ENCODE data around the gene IARS2. TPM values are rescaled to one million over a fixed set of nuclear protein-coding genes. Genes with fewer than 3 reads are reported as not detected.

The IARS2 gene
- total RNA-seq, 4 donors from 2014 or later, result 86.1 to 100 (median 90.8) TPM

DNA sequence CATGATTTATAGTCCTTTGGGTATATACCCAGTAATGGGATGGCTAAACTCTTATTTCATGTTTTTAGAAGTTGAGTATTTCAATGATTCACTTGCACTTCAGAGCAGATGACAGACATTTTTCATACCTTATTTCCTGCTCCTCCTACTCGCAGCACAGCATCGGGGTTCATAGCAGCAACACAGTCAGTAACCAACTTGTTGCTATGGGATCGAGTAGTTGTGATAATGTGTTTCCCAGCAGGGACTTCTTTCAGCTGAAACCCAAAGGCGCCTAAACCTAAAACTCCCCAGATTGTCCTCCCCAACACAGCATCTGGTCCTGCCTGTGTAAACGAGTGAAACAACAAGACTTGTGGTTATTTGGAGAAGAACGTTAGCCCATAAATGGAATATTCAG lies 31.3 kb upstream of the IARS2 start:
- TF ChIP-seq, protein P1, sequence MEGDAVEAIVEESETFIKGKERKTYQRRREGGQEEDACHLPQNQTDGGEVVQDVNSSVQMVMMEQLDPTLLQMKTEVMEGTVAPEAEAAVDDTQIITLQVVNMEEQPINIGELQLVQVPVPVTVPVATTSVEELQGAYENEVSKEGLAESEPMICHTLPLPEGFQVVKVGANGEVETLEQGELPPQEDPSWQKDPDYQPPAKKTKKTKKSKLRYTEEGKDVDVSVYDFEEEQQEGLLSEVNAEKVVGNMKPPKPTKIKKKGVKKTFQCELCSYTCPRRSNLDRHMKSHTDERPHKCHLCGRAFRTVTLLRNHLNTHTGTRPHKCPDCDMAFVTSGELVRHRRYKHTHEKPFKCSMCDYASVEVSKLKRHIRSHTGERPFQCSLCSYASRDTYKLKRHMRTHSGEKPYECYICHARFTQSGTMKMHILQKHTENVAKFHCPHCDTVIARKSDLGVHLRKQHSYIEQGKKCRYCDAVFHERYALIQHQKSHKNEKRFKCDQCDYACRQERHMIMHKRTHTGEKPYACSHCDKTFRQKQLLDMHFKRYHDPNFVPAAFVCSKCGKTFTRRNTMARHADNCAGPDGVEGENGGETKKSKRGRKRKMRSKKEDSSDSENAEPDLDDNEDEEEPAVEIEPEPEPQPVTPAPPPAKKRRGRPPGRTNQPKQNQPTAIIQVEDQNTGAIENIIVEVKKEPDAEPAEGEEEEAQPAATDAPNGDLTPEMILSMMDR (IDR thresholded peaks at IDR 0.05; ENCODE audit: low read depth), result no peak

DNA sequence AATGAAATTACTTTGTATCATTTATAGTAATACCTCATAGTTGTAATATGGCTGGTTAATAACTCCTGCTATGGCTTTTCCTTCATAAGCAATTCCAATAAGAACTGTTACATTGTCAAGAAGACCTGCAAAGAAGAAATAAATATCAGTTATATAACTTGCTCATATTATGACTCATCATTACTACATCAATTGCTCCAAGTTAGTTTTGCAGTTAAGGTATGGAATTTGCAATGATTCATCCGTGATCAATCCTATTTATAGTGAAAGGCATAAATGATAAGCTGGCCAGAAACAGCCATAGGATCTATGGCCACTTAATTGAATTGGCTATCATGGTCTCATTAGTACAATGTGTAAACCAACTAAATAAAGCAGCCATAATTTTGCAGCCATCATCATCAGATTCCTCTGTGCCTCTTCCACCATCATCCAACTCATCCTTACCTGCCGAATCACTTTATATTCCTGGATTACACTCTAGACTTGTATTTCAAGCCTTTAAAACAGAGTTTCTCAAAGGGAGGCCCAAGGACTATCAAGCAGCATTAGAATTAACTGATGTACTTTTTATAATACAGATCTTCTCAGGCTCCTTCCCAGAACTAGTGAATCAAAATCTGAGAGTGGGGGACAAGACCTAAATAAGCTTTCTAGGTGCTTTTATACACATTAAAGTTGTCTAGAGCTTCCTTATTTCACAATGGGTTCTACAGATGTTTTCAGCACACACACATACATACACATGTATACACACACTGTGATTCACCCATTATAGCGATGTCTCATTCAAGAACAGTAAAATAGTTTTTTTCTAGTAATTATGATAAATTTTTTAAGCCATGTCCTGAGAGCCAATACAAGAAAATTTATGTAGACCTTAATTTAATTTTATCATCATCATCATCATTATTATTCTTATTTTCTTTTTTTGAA lies 26.4 kb upstream of the IARS2 start:
- TF ChIP-seq, protein P1 (IDR thresholded peaks at IDR 0.05; ENCODE audit: low read depth), result no peak

GRCh38 chr1:220076861-220077762 lies 16.8 kb upstream of the IARS2 start:
- TF ChIP-seq, protein P1 (IDR thresholded peaks at IDR 0.05; ENCODE audit: low read depth), result no peak

- TF ChIP-seq, protein P1 (IDR thresholded peaks at IDR 0.05; ENCODE audit: low read depth), result no peak
These were observed 16.0 kb upstream of the IARS2 start for GRCh38 chr1:220077887-220078286.

GRCh38 chr1:220084460-220084859 lies 9.5 kb upstream of the IARS2 start:
- TF ChIP-seq, protein P1 (IDR thresholded peaks at IDR 0.05; ENCODE audit: low read depth), result no peak

DNA sequence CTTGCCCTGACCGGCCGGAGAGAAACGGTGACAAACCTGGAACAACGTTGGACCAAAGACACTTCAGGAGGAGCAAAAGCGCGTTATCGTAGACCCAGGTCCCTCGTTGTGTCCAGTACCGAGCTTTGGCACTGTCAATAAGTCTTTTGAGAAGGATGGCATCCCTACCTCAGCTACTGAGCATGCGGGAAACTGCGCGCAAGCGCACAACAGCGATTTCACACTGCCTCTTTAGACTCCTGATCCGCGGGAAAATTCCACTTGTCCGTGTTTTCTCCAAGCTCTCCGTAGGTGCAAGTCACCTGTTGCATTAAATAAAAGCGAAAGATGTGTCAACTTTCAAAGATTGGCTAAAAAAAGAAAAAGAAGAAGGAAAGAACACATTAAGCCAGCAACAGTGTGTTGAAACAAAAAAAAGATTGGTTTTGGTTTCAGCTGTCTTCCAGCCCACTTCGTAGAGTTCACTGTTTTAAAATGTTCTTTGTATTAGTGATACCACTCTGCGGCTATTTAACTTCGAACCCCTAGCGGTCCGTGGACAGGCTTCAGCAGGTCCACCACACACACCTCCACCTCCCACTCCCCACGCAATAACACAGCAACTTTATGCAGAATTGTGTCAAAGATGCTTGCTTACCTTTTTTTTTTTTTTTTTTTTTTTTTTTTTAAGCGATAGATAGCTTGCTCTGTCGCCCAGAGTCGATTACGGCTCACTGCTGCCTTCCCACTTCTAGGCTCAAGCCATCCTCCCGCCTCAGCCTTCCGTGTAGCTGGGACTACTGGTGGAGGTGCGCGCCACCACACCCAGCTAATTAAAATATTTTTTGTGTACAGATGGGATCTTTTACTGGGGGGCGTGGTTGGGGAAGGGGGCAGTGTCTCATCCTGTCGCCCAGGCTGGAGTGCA lies 4.0 kb upstream of the IARS2 start, which contains the start of gene BPNT1:
TSS of gene BPNT1 (minus strand) at position 139 of the 907 bp plus-strand sequence. CDS start 9,942 bp downstream, outside the sequence.
- TF ChIP-seq, protein P1 (IDR thresholded peaks at IDR 0.05; ENCODE audit: low read depth), result no peak

Measured in subcutaneous adipose tissue (tissue), 4 donors.